ENCODE results near the gene TSBP1. TPM values are rescaled to one million over a fixed set of nuclear protein-coding genes. Genes with fewer than 3 reads are reported as not detected.
"Not testable (repeated sequence)": the region's sequence is repeated elsewhere in the genome, so short reads cannot be mapped to it uniquely, and the experiment has no call there.

The TSBP1 gene
- total and polyA plus RNA-seq, 9 of the 15 experiments (the other 6 are each of a cell fraction or from before 2014, with no cell fraction given) = not detected

GRCh38 chr6:32268459-32268858 lies 103.2 kb downstream of the TSBP1 start:
- H3K79me2 ChIP-seq (ENCODE audit: control insufficient read depth, insufficient read depth, low read length); BruUV-seq (replicated peaks); H3K9me3 ChIP-seq (replicated peaks; ENCODE audit: control insufficient read depth, insufficient read depth, low read depth, low read length); ATAC-seq; DNase-seq (ENCODE audit: extremely low read depth in 1 of 4, low spot score in 3 of 4); H2AFZ ChIP-seq (ENCODE audit: low read depth, low read length); FAIRE-seq; intact Hi-C loops (cut with micrococcal nuclease); H3K4me1 ChIP-seq (replicated peaks in 1 of 2; ENCODE audit: control insufficient read depth in 2 of 2, insufficient read depth in 2 of 2, low read length in 2 of 2); H4K20me1 ChIP-seq (replicated peaks; ENCODE audit: control insufficient read depth, insufficient read depth, low read length); CTCF ChIA-PET (ENCODE audit: low intra/inter-chr PET ratio); H3K4me3 ChIP-seq; H3K4me2 ChIP-seq (ENCODE audit: insufficient read depth, low read length); H3K36me3 ChIP-seq (ENCODE audit: control insufficient read depth, insufficient read depth, low read length); H3K27ac ChIP-seq (ENCODE audit: extremely low read depth, low read depth, low read length); H3K9ac ChIP-seq (ENCODE audit: insufficient read depth in 1 of 2, low read depth in 2 of 2, low read length in 2 of 2); H3K9me1 ChIP-seq (ENCODE audit: control insufficient read depth, insufficient read depth, low read length); H3K27me3 ChIP-seq (ENCODE audit: control insufficient read depth in 2 of 2, insufficient read depth in 2 of 2, low read length in 2 of 2); POLR2A ChIA-PET; in situ Hi-C loops (cut with MboI): not testable (repeated sequence)
- WGBS (ENCODE audit: insufficient coverage, low coverage, missing lambda C conversion rate) = 0% methylated on average over 3 of the region's 3 CpGs

- Histone ChIP-seq H4K20me1 (replicated peaks; ENCODE audit: control insufficient read depth, insufficient read depth, low read length) (no peaks in the 10 kb centered on the region), H3K4me3 (no peak overlapping the region), H3K4me2 (ENCODE audit: insufficient read depth, low read length) (no peak overlapping the region), H3K79me2 (ENCODE audit: control insufficient read depth, insufficient read depth, low read length) (no peaks in the 10 kb centered on the region), H3K27ac (ENCODE audit: extremely low read depth, low read depth, low read length) (no peak overlapping the region), H3K9ac (ENCODE audit: insufficient read depth in 1 of 2, low read depth in 2 of 2, low read length in 2 of 2) (no peak overlapping the region), H3K27me3 (ENCODE audit: control insufficient read depth in 2 of 2, insufficient read depth in 2 of 2, low read length in 2 of 2) (peaks cover 3 to 13% of the 10 kb centered on the region in 2 experiments; a peak in 4 of 5 replicates), H3K36me3 (ENCODE audit: control insufficient read depth, insufficient read depth, low read length) (no peaks in the 10 kb centered on the region), H2AFZ (ENCODE audit: low read depth, low read length) (no peak overlapping the region), H3K4me1 (replicated peaks in 1 of 2; ENCODE audit: control insufficient read depth in 2 of 2, insufficient read depth in 2 of 2, low read length in 2 of 2) (no peaks in the 10 kb centered on the region), H3K9me1 (ENCODE audit: control insufficient read depth, insufficient read depth, low read length) (no peaks in the 10 kb centered on the region), H3K9me3 (replicated peaks; ENCODE audit: control insufficient read depth, insufficient read depth, low read depth, low read length) (no peaks in the 10 kb centered on the region)
- intact Hi-C loops (cut with micrococcal nuclease) = no loop called here
- BruUV-seq (replicated peaks) = no TSS peak
- ChIA-PET CTCF (ENCODE audit: low intra/inter-chr PET ratio) (interaction anchor here (0.6 kb wide), 2 partner anchors 12 to 867 kb away, joined by 3 read pairs; no protein-coding TSS in a partner anchor), POLR2A (no interaction called here)
- no peak for ATAC-seq
- DNase-seq (ENCODE audit: extremely low read depth in 1 of 4, low spot score in 3 of 4) = no peak
- FAIRE-seq = no peak
- in situ Hi-C loops (cut with MboI) = no loop called here
- TF ChIP-seq EP300 (IDR thresholded peaks at IDR 0.05; ENCODE audit: low read length) (no peak), TCFL5 (CRISPR knock-in tag; conservative IDR thresholded peaks at IDR 0.05) (no peak), ETV6 (IDR thresholded peaks at IDR 0.05; ENCODE audit: borderline replicate concordance in 1 of 2, low read depth in 2 of 2, low read length in 1 of 2) (no peak), ETV6 (CRISPR knock-in tag; IDR thresholded peaks at IDR 0.05; ENCODE audit: borderline replicate concordance) (no peak)
Observed at GRCh38 chr6:32267035-32267434, 104.7 kb downstream of the TSBP1 start.

All from K562 (cell line).